ENCODE results near the gene NRP1. TPM values are rescaled to one million over a fixed set of nuclear protein-coding genes. Genes with fewer than 3 reads are reported as not detected.

NRP1 gene
- total RNA-seq, 2 experiments from 2014 or later, result 0.06 TPM; not detected in 1

- CTCF ChIA-PET, result interaction anchor here (0.7 kb wide), 1 partner anchor 222 kb away, joined by 3 read pairs; no protein-coding TSS in a partner anchor
- DNase-seq (no peak), ATAC-seq (ENCODE audit: poor library complexity) (no peak)
- no peak overlapping the region for H3K4me3 ChIP-seq (ENCODE audit: low read length)
- H3K27me3 ChIP-seq (ENCODE audit: control insufficient read depth in 1 of 2, insufficient read depth in 2 of 2, low read length in 2 of 2), result no peaks in the 10 kb centered on the region
- POLR2A ChIA-PET, result no interaction called here
- H3K9me3 Mint-ChIP-seq, result no peaks in the 10 kb centered on the region
- H3K27ac Mint-ChIP-seq, result no peak overlapping the region
- no peaks in the 10 kb centered on the region for H3K36me3 Mint-ChIP-seq (ENCODE audit: low read depth)
- no peaks in the 10 kb centered on the region for H3K36me3 ChIP-seq (ENCODE audit: insufficient read depth, low read length)
- no peak for TF ChIP-seq CTCF (IDR thresholded peaks at IDR 0.05)
- no peak overlapping the region for H3K4me3 Mint-ChIP-seq
- intact Hi-C loops (cut with DNase I, micrococcal nuclease), result no loop called here
- H3K27ac ChIP-seq (ENCODE audit: low read depth in 1 of 2, low read length in 2 of 2), result no peak overlapping the region
- H3K4me1 Mint-ChIP-seq (ENCODE audit: low read depth), result peaks cover 27% of the 10 kb centered on the region
- H3K4me1 ChIP-seq (ENCODE audit: insufficient read depth, low read length), result peaks cover 11% of the 10 kb centered on the region
- no peaks in the 10 kb centered on the region for H3K9me3 ChIP-seq (ENCODE audit: control insufficient read depth in 1 of 2, insufficient read depth in 1 of 2, low read length in 2 of 2)
- H3K27me3 Mint-ChIP-seq, result no peaks in the 10 kb centered on the region
Observed at GRCh38 chr10:33160151-33160550, 174.3 kb downstream of the NRP1 start.

- Histone ChIP-seq H3K27me3 (ENCODE audit: control insufficient read depth in 1 of 2, insufficient read depth in 2 of 2, low read length in 2 of 2) (no peaks in the 10 kb centered on the region), H3K4me1 (ENCODE audit: insufficient read depth, low read length) (peaks cover 33% of the 10 kb centered on the region), H3K4me3 (ENCODE audit: low read length) (no peak overlapping the region), H3K36me3 (ENCODE audit: insufficient read depth, low read length) (no peaks in the 10 kb centered on the region), H3K27ac (ENCODE audit: low read depth in 1 of 2, low read length in 2 of 2) (no peak overlapping the region), H3K9me3 (ENCODE audit: control insufficient read depth in 1 of 2, insufficient read depth in 1 of 2, low read length in 2 of 2) (no peaks in the 10 kb centered on the region)
- H3K9me3 Mint-ChIP-seq, result no peaks in the 10 kb centered on the region
- ATAC-seq (ENCODE audit: poor library complexity) (no peak), DNase-seq (no peak)
- no peak for TF ChIP-seq CTCF (IDR thresholded peaks at IDR 0.05)
- H3K27ac Mint-ChIP-seq, result no peak overlapping the region
- peaks cover 40% of the 10 kb centered on the region for H3K4me1 Mint-ChIP-seq (ENCODE audit: low read depth)
- no peak overlapping the region for H3K4me3 Mint-ChIP-seq
- POLR2A ChIA-PET, result no interaction called here
- intact Hi-C loops (cut with DNase I, micrococcal nuclease), result loop anchor here (2.0 to 10.0 kb wide), 4 partner anchors 148 to 965 kb away; partner anchors contain the start of gene CCDC7 (in 1 of the 2)
- CTCF ChIA-PET, result no interaction called here
- no peaks in the 10 kb centered on the region for H3K36me3 Mint-ChIP-seq (ENCODE audit: low read depth)
- no peaks in the 10 kb centered on the region for H3K27me3 Mint-ChIP-seq
Observed at GRCh38 chr10:33157103-33157502, 177.4 kb downstream of the NRP1 start.

GRCh38 chr10:33155720-33156638 is 178.5 kb downstream of the NRP1 start:
- Histone ChIP-seq H3K4me1 (ENCODE audit: insufficient read depth, low read length) (peaks cover 44% of the 10 kb centered on the region), H3K4me3 (ENCODE audit: low read length) (no peak overlapping the region), H3K27me3 (ENCODE audit: control insufficient read depth in 1 of 2, insufficient read depth in 2 of 2, low read length in 2 of 2) (no peaks in the 10 kb centered on the region), H3K36me3 (ENCODE audit: insufficient read depth, low read length) (no peaks in the 10 kb centered on the region), H3K27ac (ENCODE audit: low read depth in 1 of 2, low read length in 2 of 2) (no peak overlapping the region), H3K9me3 (ENCODE audit: control insufficient read depth in 1 of 2, insufficient read depth in 1 of 2, low read length in 2 of 2) (no peaks in the 10 kb centered on the region)
- peak overlapping the region; percentile 15 for H3K27ac Mint-ChIP-seq
- intact Hi-C loops (cut with DNase I, micrococcal nuclease), result loop anchor here (1.0 to 10.0 kb wide), 8 partner anchors 17 to 964 kb away; partner anchors contain the start of gene CCDC7 (in 1 of the 2)
- H3K36me3 Mint-ChIP-seq (ENCODE audit: low read depth), result no peaks in the 10 kb centered on the region
- H3K27me3 Mint-ChIP-seq, result no peaks in the 10 kb centered on the region
- peaks cover 48% of the 10 kb centered on the region for H3K4me1 Mint-ChIP-seq (ENCODE audit: low read depth)
- DNase-seq (peak in 8 of 14 experiments; percentile 17 to 83 (median 50)), ATAC-seq (ENCODE audit: poor library complexity) (peak; percentile 83)
- peak overlapping the region; percentile 26 for H3K4me3 Mint-ChIP-seq
- peak; percentile 64 for TF ChIP-seq CTCF (IDR thresholded peaks at IDR 0.05)
- peaks cover 2% of the 10 kb centered on the region for H3K9me3 Mint-ChIP-seq
- POLR2A ChIA-PET, result interaction anchor here (0.7 to 4.3 kb wide), 12 partner anchors 8 to 227 kb away, joined by 3 to 33 read pairs (median 3); no protein-coding TSS in a partner anchor
- CTCF ChIA-PET, result interaction anchor here (0.5 to 3.6 kb wide), 35 partner anchors 8 to 786 kb away, joined by 3 to 33 read pairs (median 4); no protein-coding TSS in a partner anchor
